ENCODE measurements around the gene CAPN5.

Gene CAPN5

DNA sequence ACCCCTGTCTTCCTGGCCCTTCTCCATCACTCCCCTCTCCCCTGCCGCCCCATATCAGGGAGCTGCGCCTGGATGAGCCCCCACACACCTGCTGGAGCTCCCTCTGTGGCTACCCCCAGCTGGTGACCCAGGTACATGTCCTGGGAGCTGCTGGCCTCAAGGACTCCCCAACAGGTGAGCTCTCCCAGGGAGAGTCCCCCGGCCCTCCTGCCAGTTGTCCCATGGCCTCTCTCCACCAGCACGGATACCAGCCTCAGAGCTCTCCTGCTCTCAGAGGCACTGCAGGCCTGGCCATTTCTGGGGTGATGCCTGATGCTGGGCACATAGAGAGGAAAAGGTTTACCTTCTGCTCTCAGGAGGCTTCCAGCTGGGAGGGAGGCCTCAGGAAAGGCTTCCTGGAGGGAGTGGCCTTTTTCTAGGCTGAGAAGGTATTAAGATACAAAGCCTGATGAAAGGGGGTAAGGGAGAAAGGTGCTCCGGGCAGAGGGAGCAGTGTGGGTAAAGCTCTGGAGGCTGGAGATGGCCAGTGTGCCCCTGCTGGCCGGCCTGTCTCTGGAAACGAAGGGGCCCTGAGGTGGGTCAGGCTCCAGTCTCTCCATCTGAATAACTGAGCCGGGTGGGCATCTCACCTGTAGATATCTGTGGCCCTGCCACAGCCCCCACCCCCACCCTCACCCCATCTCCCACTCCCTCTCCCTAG, 55.3 kb downstream of the CAPN5 start:
- DNase-seq: no peak

DNA sequence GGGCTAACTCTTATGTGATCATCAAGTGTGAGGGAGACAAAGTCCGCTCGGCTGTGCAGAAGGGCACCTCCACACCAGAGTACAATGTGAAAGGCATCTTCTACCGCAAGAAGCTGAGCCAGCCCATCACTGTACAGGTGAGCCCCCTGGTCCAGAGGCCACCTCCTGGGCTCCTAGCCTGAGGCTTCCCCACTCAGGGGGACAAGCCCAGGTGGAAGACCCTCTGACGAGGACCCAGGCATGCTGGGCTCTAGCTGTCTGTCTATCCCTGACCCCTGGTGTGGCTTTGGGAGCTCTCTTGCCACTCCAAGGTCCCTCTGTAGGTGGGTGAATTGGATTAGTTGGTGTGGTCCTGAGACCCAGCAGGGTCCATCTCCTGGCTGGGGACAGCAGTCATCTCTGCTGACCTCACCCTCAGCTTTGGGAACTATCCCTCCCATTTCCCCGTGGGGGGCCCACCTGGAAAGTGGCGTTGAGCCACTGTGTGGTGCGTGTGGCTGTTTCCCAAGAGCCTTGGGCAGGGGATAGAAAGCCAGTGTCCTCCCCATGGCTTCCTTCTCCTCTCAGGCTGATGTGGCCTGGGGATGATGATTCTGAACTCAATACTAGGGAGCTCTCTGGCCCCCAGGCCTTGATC, 55.9 kb downstream of the CAPN5 start:
- DNase-seq: no peak

DNA sequence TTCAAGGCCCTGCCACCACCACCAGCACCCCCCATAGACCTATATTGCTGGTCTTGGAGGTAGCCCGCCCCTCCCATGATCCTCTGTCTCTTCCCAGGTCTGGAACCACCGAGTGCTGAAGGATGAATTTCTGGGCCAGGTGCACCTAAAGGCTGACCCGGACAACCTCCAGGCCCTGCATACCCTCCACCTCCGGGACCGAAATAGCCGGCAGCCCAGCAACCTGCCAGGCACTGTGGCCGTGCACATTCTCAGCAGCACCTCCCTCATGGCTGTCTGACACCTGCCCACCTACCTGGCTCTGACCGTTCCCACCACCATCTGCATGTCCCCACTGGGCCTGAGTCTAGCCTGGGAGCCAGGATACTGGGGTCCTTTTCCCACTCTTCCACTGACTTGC, 56.8 kb downstream of the CAPN5 start:
- no peak for DNase-seq

DNA sequence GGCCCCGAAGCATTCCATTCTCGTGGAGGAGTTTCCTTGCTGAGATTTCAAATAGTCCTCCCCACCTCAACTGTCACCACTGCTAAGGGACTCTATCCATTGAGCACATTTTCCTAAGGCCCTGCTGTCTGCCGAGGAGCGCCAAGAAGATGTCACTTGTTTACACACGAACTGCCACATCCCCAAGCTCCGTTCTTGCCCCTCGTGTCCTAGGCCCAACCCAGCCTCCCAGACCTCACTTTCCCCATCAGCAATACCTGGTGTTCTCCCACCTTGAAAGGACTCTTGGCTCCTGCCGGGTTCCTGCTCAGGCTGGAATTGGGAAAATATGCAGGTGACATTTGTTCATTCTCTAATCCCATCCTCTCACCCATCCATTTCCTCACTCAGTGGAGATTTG, 57.3 kb downstream of the CAPN5 start:
- DNase-seq: no peak

DNA sequence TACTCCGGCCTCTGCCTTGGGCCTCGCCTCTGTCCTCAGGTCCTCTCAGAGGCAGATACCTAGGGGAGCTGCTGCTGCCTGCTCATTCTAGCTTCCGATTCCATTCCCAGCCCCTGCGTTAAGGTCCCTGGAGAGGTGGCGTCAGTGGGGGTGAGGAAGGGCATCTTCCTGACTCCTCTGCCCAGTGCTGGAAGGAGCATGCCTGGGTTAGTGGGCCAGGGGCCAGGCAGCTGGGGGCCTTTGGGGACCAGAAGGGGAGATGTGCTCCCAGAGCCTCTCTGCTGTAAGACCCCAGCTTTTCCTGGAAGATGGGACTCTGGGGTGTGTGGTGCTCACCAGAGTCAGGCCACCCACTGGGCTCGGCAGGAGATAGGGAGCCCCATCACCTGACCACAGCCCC, 57.7 kb downstream of the CAPN5 start:
- no peak for DNase-seq

DNA sequence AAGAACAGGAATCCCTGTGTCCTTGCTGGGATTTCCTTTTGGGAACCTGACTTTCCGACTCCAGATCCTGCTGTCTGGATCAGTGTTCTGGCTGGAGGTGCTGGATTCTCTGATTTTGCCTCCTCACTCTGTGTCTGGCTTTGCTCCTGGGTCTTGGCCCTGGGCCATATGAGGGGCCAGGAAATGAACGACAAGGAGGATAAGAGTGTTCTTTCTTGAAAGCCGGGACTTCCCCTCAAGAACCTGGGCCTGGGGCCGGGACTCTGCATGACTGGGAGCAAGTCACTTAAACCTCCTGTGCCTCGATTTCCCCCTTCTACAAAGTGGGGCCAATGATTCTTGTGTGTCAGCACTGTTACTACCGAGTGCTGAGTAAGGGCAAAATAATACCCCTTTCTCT, 58.4 kb downstream of the CAPN5 start:
- no peak for DNase-seq

DNA sequence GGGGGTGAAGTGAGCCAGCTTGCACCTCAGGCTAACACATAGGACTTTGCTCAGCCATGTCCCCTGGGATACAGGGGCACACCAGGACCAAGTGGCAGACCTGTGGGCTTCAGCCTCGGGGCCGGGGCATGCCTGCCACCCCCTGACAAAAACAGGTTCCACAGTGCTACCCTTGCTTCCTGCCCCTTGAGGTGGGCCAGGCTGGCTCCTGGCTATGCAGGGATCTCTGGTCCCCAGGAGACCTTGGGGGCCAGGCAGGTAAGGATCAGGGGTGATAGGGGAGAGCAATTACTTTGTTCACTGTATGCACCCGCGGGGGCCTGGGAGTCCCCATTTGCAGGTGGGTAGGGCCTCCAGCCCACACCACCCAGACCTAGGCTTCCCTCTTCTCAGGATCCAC, 58.9 kb downstream of the CAPN5 start:
- no peak for DNase-seq

DNA sequence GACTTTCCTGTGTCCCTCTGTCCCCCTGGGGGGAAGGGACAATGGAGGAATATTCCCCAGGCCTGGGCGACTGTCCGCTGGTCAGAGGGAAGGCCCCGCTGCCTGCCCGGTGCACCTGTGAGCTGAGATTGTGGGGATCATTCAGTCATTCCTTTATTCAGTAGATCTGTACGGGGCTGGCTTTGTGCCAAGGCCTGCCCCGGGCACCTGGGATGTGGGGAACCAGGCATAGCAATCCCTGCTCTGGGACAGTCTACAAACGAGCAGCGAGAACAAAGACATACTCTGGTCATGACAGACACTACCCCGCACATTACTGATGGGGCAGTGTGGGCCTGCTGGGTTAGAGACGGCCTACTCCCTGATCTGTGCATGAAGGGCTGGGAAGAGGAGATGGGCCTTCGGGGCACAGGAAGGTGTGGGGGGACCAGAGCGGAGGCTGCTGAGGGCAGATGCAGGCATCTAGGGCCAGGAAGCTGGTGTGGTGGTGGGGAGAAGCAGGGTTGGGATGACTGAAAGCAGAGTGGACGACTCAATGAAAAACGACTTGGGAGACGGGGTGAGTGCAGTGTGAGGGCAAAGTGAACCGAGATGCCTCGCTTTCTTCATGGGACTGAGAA, 59.5 kb downstream of the CAPN5 start:
- no peak for DNase-seq

DNA sequence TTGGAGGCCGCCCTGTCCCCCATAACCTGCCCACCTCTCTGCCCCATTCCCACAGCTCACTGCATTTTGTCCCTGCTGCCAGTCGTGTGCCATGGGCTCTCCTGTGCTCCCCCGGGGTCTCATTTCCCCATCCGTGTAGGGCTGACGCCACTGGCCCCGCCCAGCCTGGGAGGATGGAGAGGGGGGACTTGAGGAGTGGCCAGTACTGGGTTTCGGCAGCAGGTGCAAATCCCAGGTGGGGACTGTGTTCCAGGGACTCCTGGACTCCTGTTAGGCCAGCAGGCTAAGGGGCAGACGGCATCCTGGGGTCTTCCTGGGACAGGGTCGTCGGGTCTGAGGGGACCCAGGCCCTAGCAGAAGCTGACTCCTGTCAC, 60.1 kb downstream of the CAPN5 start:
- no peak for DNase-seq

DNA sequence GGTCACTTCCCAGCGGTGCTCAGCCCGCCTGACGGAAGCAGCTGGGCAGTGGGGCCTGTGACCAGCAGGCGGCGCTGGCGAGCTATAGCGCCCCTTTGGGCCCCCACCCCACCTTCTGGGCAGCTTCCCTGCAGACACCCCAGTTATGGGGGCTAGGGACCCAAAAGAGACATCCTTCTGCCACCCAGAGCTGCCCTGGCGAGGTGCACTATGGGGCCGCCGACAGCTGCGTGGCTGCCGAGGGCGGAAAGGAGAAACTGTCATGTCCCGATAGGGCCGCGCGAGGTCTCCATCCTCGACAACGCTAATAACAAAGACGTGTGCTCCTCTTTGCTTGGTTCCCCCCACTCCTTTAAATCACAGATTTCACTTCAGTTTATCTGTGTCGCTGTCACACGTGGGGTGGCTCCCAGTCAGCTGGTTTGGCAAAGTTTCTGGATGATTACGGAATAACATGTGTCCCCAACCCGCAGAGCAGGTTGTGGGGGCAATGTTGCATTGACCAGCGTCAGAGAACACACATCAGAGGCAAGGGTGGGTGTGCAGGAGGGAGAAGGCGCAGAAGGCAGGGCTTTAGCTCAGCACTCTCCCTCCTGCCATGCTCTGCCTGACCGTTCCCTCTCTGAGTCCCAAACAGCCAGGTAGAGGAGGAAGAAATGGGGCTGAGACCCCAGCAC, 60.6 kb downstream of the CAPN5 start:
- DNase-seq: no peak

DNA sequence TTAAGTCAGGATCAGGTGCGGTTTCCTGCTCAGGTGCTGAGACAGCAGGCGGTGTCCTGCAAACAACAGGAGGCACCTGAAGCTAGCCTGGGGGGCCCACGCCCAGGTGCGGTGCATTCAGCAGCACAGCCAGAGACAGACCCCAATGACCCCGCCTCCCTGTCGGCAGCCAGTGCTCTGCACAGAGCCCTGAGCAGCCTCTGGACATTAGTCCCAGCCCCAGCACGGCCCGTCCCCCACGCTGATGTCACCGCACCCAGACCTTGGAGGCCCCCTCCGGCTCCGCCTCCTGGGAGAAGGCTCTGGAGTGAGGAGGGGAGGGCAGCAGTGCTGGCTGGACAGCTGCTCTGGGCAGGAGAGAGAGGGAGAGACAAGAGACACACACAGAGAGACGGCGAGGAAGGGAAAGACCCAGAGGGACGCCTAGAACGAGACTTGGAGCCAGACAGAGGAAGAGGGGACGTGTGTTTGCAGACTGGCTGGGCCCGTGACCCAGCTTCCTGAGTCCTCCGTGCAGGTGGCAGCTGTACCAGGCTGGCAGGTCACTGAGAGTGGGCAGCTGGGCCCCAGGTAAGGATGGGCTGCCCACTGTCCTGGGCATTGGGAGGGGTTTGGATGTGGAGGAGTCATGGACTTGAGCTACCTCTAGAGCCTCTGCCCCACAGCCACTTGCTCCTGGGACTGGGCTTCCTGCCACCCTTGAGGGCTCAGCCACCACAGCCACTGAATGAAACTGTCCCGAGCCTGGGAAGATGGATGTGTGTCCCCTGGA, 61.3 kb downstream of the CAPN5 start, which contains the start of gene MYO7A:
MYO7A (plus strand) TSS at position 327 of the 772 bp plus-strand sequence. CDS start 2,389 bp downstream, outside the sequence.
- no peak for DNase-seq

DNA sequence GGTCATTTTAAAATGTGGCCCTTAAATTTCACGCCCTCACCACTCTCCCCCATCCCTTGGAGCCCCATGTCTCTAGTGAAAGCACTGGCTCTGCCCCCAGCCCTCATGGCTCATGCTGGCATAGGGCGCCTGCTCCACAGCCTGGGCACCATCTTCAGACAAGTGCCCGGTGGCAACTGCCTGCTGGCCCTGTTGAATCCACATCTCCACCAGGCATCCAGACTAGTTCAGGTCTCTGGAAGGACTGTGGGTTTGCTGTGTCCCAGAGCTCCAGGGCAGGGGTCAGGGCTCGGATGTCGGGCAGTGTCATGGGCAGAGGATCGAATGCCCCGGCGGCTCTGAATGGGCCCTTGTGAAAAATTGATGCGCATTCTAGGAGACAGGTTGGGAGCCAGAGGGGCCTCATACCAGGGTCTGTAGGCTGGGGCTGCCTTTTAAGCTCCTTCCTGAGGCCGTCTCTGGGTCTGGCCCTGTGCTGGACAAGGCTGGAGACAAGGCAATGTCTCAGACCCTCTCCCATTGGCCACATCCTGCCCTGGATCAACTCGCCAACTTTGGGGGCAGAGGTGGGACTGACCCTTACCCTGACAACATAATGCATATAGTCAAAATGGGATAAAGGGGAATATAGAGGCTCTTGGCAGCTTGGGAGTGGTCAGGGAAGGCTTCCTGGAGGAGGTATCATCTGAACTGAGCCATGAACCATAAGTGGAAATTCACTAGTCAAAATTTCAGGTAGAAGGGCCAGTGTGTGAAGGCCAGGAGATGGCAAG, 62.5 kb downstream of the CAPN5 start:
- DNase-seq: no peak

DNA sequence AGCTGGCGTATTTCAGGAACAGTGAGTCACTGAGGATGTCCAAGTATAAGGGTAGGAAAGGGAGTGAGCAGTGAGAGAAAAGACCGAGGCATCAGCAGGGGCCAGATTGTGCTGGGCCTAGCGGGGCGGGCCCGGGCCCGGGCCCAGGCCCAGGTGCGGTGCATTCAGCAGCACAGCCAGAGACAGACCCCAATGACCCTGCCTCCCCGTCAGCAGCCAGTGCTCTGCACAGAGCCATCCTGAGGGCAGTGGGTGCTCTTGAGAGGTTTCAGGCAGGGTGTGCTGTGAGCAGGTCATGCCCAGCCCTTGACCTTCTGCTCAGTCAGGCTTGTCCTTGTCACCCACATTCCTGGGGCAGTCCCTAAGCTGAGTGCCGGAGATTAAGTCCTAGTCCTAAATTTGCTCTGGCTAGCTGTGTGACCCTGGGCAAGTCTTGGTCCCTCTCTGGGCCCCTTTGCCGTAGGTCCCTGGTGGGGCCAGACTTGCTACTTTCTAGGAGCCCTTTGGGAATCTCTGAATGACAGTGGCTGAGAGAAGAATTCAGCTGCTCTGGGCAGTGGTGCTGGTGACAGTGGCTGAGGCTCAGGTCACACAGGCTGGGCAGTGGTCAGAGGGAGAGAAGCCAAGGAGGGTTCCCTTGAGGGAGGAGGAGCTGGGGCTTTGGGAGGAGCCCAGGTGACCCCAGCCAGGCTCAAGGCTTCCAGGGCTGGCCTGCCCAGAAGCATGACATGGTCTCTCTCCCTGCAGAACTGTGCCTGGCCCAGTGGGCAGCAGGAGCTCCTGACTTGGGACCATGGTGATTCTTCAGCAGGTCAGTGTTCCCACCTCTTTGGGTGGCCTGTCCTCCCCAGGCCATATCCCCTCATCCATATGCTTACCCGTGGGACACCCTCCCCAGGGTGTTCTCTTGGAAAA, 63.3 kb downstream of the CAPN5 start:
- no peak for DNase-seq

DNA sequence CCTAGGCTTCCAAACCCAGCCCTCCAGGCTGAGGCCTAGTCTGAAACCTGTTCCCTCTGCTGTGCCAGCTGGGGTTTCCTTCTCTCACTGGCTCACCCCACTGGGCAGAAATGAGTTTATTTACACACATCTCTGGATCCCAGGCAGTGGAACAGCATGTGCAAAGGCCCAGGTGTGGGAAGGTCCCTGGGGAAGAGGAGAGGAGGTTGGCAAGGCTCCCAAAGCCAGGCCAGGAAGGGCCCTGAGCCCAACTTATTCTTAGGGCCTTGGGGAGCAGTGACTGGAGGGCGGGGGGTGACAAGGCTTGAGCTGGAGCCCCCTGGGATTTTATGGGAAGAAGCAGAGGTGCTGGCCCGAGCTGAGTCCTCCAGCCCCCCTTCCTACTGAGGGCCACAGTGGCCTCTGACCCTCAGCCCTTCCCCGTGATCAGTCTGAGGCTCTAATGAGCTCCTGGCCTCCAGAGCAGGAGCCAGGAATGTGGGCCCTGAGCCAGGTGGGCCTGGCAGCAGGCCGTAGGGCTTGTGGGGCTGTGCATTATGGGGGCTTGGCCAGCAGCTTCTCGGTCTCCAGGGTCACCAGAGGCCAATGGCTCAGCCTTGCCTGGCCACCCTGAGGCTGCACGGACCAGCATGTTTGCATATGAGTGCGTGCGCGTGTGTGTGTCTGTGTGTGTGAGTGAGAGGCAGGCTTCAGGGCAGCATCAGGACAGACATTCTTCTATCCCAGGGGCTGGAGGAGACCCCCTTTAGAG, 64.2 kb downstream of the CAPN5 start:
- DNase-seq: peak in 1 of 2 experiments; percentile 82

DNA sequence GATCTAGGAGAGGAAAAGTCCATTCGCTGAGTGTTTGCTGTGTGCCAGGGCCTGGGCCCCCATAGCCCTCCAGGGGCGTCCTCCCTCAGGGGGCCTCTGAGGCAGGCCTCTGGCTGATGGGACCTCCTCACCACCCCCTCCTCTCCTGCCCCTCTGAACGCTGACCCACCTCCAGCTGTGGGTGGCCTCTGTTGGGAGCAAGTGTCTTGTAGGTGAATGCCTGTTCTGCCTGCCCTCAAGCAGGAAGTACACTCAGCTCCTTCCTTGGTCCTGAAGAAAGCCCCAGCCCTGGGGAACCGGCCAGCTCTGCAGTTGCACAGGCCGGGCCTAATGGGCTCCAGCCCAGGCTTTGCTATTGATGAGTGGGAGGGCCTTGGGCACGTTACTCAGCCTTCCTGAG, 64.8 kb downstream of the CAPN5 start:
- no peak for DNase-seq

DNA sequence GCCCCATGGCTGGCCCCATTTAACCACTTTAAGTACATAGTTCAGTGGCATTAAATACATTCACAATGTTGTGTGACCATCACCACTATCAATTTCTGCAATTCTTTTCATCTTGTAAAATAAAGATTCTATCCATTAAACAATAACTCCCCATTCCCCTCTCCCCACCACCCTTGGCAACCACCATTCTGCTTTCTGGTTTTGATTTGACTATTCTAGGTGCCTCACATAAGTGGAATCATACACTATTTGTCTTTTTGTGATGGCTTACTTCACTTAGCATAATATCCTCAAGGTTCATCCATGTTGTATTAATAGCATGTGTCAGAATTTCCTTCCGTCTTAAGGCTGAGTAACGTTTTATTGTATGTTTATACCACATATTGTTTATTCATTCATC, 68.3 kb downstream of the CAPN5 start:
- no peak for DNase-seq

DNA sequence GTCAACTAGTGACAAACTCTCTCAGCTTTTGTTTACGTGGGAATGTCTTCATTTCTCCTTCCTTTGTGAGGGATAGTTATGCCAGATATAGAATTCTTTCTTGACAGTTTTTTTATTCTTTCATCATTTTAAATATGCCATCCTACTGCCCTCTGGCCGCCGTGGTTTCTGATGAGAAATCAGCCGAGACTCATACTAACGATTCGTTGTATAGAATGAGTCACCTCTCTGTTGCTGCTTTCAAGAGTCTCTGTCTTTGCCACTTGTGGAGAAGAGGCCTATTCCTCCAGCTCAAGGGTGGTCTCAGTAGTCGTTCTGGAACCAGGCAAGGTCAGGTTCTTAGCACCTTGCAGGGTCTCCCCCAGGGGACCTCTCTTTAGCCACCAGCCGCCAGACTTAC, 69.3 kb downstream of the CAPN5 start:
- DNase-seq: no peak

DNA sequence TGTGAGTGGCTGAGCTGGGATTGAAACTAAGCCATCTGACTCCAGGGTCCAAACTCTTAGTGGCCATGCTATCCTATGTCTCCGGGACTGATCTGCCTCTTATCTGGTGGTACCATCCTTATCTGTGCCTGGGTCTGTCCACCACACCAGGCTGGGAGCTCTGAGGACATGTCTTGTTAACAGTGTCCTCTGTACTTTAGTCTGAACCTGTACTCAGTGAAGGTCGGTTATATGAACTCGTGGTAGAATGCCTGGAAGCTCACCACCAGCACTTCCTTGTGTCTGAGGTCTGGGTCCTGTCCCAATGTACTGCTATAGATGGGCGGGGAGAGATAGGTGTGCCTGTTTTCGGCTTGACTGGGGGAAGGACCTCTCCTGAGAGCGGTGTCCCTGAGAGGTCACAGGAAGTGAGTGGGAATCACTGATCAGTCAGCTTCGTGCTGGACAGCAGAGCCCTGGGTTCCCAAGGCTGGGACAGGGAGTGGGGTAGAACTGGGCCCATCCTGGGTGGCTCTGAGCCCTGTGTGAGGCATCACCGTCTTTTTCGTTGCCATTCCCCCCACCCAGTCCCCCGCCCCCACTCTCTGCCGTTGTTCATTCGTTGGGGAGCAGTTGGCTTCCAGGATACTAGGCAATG, 70.1 kb downstream of the CAPN5 start:
- no peak for DNase-seq

DNA sequence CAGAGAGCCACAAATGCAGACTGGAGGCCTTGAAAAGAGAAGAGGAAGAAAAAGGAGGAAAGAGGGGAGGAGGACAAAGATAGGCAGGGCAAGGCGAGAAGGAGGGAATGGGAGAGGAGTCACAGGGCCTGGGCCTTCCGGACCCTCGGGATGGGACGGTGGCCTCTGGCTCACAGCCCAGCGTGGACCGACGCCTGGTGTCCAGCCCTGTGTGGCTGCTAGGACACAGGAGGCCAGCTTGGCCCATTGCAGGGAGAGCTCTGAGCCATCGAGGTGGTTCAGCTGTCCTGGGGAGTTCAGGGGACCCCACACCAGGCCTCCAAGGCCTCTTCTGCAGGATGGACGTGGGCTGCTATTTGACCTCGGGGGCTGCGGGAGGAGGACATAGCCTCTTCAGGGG, 70.7 kb downstream of the CAPN5 start:
- DNase-seq: no peak

DNA sequence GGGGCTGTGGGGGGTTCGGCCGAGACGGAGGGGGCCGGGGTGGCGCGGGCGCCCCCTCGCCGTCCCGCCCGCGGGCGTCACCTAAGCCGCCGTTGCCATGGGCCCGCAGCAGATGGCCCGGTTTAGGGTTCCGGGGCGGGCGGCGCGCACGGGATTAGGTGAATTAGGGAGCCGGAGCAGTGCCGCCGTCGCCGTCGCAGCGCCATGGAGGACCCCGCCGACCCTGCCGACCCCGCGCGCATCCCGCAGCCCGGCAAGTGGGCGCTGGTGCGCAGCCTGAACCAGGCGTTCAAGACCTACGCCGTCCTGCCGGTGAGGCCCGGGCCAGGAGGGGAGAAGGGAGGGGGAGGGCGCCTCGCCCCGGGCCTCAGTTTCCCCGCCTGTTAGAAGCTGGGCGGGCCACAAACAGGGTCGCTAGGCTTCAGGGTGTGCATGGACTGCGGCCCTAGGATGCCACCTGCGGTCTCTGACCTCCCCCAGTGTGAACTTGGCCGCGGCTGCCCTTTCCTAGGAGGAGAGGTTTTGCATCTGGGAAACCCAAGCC, 71.4 kb downstream of the CAPN5 start:
- DNase-seq: no peak
